Retinal pigment epithelial cell (primary cell): ENCODE measurements around the gene RELA.

ENCODE experiments used
- DNase-seq: peaks from one replicate; pipeline ENCODE4 v3.0.0-alpha.2; 2010; ENCODE audit warnings: low read depth
- H3K4me3 ChIP-seq: 2 replicates; pipeline ENCODE4 v1.5.1; 2011; ENCODE audit warnings: mild to moderate bottlenecking, low read length, control low read depth, moderate library complexity
- CTCF ChIP-seq: conservative IDR thresholded peaks from 2 replicates; pipeline ENCODE4 v1.5.1; 2011; ENCODE audit warnings: low read depth, low read length, control low read depth, inconsistent platforms

The RELA gene

GRCh38 chr11:65623852-65624616 is 38.7 kb downstream of the RELA start:
- DNase-seq = no peak
- no peak for TF ChIP-seq CTCF
- H3K4me3 ChIP-seq = no peak overlapping the region

- no peak overlapping the region for H3K4me3 ChIP-seq
- no peak for DNase-seq
- TF ChIP-seq CTCF = no peak
Measured at GRCh38 chr11:65623177-65623576, 39.5 kb downstream of the RELA start.

- no peak for DNase-seq
- H3K4me3 ChIP-seq = no peak overlapping the region
- TF ChIP-seq CTCF = no peak
Measured at GRCh38 chr11:65622011-65622410, 40.7 kb downstream of the RELA start.

- TF ChIP-seq CTCF = no peak
- DNase-seq = no peak
- no peak overlapping the region for H3K4me3 ChIP-seq
Measured at GRCh38 chr11:65621460-65621859, 41.3 kb downstream of the RELA start.

GRCh38 chr11:65620666-65621065 is 42.0 kb downstream of the RELA start:
- no peak for TF ChIP-seq CTCF
- H3K4me3 ChIP-seq = no peak overlapping the region
- no peak for DNase-seq

GRCh38 chr11:65619281-65619928 is 43.3 kb downstream of the RELA start:
- H3K4me3 ChIP-seq = no peak overlapping the region
- DNase-seq = no peak
- no peak for TF ChIP-seq CTCF

- no peak overlapping the region for H3K4me3 ChIP-seq
- DNase-seq = no peak
- no peak for TF ChIP-seq CTCF
Measured at GRCh38 chr11:65618763-65619162, 44.0 kb downstream of the RELA start.
